GM19035 (cell line): ENCODE results near the gene KIFBP.
"Not testable (repeated sequence)": the region's sequence is repeated elsewhere in the genome, so short reads cannot be mapped to it uniquely, and the experiment has no call there.

ENCODE experiments used
- ATAC-seq: cut with Tn5 transposase; IDR thresholded peaks from one replicate; pipeline ENCODE4 v1.9.1; 2021; ENCODE audit not compliant: unreplicated experiment

Gene KIFBP, protein sequence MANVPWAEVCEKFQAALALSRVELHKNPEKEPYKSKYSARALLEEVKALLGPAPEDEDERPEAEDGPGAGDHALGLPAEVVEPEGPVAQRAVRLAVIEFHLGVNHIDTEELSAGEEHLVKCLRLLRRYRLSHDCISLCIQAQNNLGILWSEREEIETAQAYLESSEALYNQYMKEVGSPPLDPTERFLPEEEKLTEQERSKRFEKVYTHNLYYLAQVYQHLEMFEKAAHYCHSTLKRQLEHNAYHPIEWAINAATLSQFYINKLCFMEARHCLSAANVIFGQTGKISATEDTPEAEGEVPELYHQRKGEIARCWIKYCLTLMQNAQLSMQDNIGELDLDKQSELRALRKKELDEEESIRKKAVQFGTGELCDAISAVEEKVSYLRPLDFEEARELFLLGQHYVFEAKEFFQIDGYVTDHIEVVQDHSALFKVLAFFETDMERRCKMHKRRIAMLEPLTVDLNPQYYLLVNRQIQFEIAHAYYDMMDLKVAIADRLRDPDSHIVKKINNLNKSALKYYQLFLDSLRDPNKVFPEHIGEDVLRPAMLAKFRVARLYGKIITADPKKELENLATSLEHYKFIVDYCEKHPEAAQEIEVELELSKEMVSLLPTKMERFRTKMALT

DNA sequence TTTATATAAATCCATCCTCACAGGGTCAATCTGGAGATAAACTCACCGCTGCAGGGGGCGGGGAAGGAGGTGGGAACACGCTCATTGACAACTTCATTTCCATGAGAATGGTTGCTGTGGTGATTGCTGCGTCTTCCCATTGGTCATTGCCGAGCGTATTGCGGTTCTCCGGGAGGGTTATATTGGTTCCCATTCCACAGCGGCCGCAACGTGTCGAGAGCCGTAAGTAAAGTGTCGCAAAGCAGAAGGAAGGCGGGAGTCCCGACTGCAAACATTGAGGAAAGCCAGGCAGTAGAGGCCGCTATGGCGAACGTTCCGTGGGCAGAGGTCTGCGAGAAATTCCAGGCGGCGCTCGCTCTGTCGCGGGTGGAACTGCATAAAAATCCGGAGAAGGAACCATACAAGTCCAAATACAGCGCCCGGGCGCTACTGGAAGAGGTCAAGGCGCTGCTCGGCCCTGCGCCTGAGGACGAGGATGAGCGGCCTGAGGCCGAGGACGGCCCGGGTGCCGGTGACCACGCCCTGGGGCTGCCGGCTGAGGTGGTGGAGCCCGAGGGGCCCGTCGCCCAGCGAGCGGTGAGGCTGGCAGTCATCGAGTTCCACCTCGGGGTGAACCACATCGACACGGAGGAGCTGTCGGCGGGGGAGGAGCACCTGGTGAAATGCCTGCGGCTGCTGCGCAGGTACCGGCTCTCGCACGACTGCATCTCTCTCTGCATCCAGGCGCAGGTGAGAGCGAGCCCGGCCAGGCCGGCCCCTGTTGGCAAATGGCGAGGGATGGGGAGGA lies at the start of gene KIFBP:
TSS of gene KIFBP (plus strand) at position 274 of the 787 bp plus-strand sequence. CDS start at position 304, 30 bp downstream.
- ATAC-seq, result peak; percentile 80

DNA sequence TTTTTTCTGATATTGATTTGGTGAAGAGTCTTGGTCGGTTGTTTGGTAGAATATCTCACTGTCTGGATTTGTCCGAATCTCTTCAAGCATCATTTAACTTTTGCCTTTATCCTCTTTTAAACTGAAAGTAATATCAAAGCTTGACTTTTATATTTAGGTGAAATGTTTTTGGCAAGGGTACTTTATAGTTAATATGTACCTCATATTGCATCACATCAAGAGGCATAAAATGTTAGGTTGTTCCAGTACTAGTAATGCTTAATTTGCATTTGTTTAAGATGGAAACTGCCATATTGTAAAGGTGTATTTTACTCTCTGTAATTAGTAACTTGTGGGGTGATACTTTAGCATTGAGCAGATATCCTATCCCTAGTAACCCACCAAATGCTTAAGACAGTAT lies 49.7 kb upstream of the KIFBP start:
- ATAC-seq, result no peak

DNA sequence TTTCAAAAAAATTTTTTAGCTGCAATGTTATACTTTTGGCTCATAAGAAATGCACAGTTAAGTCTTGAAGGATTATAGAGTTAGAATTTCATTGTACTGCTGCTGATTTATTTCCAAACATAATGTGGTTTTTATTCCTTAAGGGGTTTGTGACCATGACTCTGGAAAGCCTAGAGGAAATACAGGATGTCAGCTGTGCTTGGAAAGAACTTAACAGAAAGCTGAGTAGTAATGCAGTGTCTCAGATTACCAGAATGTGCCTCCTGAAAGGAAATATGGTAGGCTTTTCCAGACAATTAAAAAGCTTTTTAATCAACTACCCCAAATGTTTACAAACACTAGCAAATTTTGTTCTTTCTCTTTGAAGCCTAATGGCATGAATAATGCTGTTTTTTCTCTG lies 47.7 kb upstream of the KIFBP start:
- not testable (repeated sequence) for ATAC-seq

DNA sequence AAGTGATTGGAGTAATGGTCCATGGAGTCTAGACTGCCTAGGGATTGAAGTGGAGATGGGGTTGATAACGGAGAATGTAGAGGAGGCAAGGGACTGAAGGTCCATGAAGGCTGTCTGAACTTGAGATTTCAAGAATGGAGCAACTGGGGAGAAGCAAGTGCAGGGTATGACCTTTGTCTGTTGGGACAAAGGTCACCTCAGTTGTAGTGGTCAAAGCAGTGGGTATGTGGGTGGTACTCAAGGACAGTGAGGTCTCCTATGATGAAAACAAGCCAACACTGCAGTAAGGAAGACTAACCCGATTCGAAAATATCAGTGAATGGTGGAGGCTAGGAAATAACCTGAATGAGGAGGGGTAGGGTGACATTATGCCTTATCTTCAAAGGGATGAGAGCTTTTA lies 38.0 kb upstream of the KIFBP start:
- ATAC-seq, result no peak

DNA sequence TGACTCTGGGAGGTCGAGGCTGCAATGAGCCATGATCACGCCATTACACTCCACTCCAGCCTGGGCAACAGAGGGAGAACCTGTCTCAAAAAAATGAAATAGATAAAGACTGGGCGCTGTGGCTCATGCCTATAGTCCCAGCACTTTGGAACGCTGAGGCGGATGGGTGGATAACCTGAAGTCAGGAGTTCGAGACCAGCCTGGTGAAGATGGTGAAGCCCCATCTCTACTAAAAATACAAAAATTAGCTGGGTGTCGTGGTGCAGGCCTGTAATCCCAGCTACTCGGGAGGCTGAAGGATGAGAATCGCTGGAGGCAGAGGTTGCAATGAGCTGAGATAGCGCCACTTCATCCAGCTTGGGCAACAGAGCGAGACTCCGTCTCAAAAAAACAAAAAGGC lies 33.7 kb upstream of the KIFBP start:
- ATAC-seq, result no peak

DNA sequence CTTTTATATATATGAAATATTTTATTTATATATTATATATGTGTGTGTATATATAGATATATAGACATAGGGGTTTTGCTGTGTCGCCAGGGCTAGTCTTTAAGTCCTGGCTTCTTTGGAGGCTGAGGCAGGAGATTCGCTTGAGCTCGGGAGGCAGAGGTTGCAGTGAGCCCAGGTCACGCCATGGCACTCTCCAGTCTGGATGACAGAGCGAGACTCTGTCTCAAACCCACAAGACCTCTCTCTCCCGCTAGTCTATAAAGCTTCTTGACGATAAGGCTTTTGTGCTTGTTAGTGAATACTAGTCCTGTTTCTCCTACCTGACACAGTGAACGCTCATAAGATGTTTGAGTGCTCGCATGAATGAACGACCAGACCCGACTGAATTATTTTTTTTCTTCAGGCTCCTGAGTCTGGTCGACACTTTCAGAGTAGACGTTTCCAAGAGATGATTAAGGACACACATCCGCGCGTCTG lies 33.2 kb upstream of the KIFBP start:
- peak; percentile 10 for ATAC-seq

DNA sequence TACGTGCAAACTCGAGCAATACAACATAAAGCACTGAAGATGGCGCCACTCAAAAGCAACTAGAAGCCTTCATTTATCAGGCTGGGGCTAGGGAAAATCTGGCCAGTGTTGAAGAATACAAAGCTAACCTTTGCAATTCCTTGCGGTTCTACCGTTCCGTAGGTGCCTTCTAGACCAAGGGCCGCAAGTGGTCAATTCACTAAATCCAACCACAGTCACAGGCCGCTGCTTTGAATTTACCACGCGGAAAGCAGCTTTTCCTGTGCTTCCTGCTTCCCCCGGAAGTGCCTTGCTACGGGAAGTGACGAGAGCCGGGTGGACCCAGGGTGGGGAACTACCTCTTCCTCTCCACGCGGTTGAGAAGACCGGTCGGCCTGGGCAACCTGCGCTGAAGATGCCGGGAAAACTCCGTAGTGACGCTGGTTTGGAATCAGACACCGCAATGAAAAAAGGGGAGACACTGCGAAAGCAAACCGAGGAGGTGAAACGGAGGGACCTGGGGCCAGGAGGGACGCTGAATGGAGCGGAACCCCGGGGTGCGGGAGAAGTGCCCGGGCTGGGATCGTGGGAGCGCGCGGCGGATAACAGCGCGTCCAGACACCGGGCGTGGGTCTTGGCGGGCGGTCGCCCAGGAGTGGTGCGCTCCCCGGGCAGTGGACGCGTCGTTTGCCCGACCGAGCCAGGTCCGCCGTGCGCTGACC lies 32.6 kb upstream of the KIFBP start, which contains the start of gene DDX21:
TSS of gene DDX21 (plus strand) at position 339 of the 701 bp plus-strand sequence. CDS start at position 395, 56 bp downstream.
- peak; percentile 83 for ATAC-seq

DNA sequence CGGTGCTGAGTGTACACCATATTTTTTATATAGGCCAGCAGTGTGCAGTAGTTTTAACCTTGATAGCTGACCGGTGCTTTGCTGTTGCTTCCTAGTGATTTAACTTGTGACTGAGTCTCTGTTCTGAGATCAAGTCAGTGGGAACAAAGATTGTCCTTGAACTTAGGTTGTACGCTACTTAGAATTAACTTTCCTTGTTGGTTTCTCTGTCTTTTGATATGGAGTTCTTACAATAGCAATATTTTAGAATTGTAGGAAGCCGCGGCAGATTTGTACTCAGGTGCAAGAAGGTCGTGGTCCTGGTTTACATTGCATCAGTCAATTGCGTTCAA lies 31.4 kb upstream of the KIFBP start:
- no peak for ATAC-seq

DNA sequence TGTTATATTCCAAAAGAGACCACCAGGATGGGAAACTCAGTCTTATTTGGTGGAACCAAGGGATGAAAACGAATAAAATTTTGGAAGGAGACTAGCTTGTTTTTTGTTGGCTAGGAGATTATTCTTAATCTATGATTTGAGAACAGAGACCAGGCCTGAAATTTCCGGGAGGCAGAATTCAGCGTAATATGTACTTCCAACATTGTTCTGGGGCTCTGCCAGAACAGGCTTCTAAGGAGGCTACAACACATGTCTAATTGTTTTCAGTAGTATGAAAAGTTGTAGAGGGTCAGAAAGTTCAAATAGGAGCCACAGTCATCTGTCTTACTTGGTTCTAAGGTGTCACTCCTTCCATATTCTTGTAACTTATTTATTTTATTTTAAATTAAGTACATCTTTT lies 30.9 kb upstream of the KIFBP start:
- no peak for ATAC-seq

DNA sequence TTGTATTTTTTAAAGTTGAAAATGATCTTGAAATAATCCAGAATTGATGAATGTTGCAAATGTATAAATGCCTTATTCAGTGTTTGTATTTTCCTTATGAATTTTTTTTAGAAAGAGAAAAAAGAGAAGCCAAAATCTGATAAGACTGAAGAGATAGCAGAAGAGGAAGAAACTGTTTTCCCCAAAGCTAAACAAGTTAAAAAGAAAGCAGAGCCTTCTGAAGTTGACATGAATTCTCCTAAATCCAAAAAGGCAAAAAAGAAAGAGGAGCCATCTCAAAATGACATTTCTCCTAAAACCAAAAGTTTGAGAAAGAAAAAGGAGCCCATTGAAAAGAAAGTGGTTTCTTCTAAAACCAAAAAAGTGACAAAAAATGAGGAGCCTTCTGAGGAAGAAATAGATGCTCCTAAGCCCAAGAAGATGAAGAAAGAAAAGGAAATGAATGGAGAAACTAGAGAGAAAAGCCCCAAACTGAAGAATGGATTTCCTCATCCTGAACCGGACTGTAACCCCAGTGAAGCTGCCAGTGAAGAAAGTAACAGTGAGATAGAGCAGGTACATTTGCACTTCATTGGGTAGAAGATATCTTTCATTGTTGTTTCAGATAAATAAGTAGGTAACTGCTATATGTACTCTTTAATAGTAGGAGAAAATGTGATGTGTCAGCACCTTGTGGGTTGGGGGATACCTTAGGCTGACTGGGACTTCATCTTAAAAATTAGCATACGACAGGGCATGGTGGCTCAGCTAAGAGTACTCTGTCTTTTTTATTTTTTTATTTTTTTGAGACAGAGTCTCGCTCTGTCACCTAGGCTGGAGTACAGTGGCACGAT lies 28.7 kb upstream of the KIFBP start:
- ATAC-seq, result no peak

DNA sequence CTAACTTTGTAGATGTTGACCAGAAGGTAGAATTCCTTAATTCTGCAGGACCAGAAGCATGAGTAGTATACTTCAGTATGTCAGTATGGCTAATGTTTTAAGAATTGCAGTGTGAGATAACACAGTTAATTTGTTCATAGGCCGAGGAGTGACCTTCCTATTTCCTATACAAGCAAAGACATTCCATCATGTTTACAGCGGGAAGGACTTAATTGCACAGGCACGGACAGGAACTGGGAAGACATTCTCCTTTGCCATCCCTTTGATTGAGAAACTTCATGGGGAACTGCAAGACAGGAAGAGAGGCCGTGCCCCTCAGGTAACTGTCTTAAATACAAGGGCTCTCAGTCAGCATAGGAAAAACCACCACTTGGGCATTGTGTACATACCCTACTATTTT lies 25.5 kb upstream of the KIFBP start:
- no peak for ATAC-seq

GRCh38 chr10:68973975-68974374 lies 14.6 kb upstream of the KIFBP start:
- ATAC-seq, result no peak

DNA sequence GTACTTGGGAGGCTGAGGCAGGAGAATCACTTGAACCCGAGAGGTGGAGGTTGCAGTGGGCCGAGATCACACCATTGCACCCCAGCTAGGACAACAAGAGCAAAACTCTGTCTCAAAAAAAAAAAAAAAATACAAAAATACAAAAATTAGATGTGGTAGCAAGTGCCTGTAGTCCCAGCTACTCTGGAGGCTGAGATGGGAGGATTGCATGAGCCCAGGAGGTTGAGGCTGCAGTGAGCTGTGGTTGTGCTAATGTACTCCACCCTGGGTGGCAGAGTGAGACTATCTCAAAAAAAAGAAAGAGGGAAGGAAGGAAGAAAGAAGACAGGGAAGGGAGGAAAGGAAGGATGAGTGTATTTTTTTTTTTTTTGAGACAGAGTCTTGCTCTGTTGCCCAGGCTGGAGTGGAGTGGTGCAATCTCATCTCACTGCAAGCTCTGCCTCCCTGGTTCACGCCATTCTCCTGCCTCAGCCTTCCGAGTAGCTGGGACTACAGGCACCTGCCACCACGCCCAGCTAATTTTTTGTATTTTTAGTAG lies 12.6 kb upstream of the KIFBP start:
- not testable (repeated sequence) for ATAC-seq

GRCh38 chr10:68979738-68980137 lies 8.9 kb upstream of the KIFBP start:
- not testable (repeated sequence) for ATAC-seq

DNA sequence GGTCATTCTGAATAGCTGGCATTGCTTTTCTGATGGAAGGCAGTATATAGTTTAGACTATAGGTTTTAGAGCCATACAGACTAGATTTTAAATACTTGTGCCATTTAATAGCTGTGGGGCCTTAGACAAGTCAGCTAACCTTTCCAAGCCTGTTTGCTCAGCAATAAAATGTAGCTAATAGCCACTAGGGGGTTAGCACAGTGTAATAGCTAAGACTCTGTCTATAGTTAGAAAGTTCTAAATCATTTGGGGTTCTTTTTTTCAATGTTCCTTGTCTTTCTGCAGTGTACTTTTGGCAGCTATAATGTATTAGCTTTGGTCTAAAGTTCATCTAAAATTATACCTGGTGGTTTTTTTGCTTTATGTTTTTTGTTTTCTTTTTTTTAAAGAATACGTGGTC lies 7.5 kb upstream of the KIFBP start:
- ATAC-seq, result no peak

- ATAC-seq, result no peak
Measured at GRCh38 chr10:68982389-68982788, 6.2 kb upstream of the KIFBP start.

DNA sequence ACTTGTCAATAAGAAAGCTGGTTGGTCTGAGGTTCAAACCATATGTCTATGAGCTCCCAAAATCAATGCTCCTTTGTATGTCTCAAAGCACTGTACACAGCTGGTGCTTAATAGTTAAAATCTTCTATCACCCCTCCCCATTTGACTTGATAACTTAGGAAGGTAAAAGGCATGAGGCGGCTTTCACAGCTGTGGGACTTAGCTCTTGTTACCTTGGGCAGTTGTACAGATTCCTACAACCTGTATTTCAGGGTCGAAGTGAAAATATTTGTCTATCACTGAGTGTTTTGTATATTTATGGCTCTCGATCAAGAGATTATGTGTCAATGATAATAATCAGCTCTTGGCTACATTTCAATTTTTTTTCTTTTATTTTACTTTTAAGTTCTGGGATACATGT lies 992 bp upstream of the KIFBP start:
- ATAC-seq, result no peak

DNA sequence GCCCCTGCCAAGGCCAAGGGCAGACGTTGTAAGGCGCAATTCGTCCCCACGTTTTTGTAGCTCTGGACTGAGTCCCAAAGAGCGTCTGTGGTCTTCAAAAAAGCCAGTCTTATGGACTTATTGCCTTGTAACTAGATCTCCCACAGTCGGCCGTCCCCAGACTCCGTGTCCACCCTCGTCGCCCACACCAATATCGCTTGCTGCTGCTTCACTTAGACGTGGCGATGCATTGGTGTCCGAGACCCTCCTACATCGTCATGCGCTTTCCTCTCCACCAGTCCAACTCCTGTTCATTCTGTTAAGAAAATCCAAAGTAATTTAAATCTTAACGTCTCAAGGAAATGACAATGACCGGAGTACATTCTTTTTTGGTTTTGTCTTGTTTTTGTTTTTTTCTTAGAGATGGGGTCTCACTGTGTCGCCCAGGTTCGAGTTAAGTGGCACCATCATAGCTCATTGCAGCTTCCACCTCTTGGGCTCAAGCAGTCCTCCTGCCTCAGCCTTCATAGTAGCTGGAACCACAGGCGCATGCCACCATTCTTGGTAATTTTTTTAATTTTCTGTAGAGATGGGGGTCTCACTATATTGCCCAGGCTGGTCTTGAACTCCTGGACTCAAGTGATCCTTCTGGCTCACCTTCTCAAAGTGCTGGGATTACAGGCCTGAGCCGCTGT lies 851 bp downstream of the KIFBP start:
- no peak for ATAC-seq
